Smooth muscle cell (in vitro differentiated cells): ENCODE data around the gene PGGHG. TPM values are rescaled to one million over a fixed set of nuclear protein-coding genes. Genes with fewer than 3 reads are reported as not detected.

ENCODE experiments used
- DNase-seq: peaks from one replicate; lab custom pipeline; 2025; ENCODE audit not compliant: unreplicated experiment; lab: John Stamatoyannopoulos, UW
- H2AFZ ChIP-seq: fragments of 200-600 bp; sonication (generic); 2 replicates; pipeline ENCODE4 v1.6.0; 2016; ENCODE audit warnings: antibody characterized with exemption, low read depth, mild to moderate bottlenecking
- H3F3A ChIP-seq: fragments of 200-600 bp; sonication (generic); 2 replicates; pipeline ENCODE4 v1.6.0; 2017; ENCODE audit warnings: antibody characterized with exemption, low read depth
- H3K27ac ChIP-seq: fragments of 200-600 bp; sonication (generic); 2 replicates; pipeline ENCODE4 v1.5.1; 2016; ENCODE audit warnings: low read depth, mild to moderate bottlenecking
- H3K27me3 ChIP-seq: fragments of 200-600 bp; sonication (generic); 2 replicates; pipeline ENCODE4 v1.6.1; 2016; ENCODE audit warnings: low read depth, mild to moderate bottlenecking
- H3K36me3 ChIP-seq: fragments of 200-600 bp; sonication (generic); 2 replicates; pipeline ENCODE4 v1.5.1; 2016; ENCODE audit warnings: low read depth
- H3K4me1 ChIP-seq: fragments of 200-600 bp; sonication (generic); 2 replicates; pipeline ENCODE4 v1.5.1; 2016; ENCODE audit warnings: low read depth
- H3K4me2 ChIP-seq: fragments of 200-600 bp; sonication (generic); 2 replicates; pipeline ENCODE4 v1.6.0; 2016; ENCODE audit warnings: mild to moderate bottlenecking
- H3K4me3 ChIP-seq: fragments of 200-600 bp; sonication (generic); 2 replicates; pipeline ENCODE4 v1.5.1; 2016; ENCODE audit warnings: mild to moderate bottlenecking
- H3K79me2 ChIP-seq: fragments of 200-600 bp; sonication (generic); 2 replicates; pipeline ENCODE4 v1.6.0; 2016; ENCODE audit warnings: low read depth, mild to moderate bottlenecking
- H3K9ac ChIP-seq: fragments of 200-600 bp; sonication (generic); 2 replicates; pipeline ENCODE4 v1.6.0; 2016; ENCODE audit warnings: low read depth
- H3K9me3 ChIP-seq: fragments of 200-600 bp; sonication (generic); replicated peaks from 2 replicates; pipeline ENCODE4 v1.5.1; 2016; ENCODE audit warnings: low read depth
- H4K20me1 ChIP-seq: fragments of 200-600 bp; sonication (generic); 2 replicates; pipeline ENCODE4 v1.6.0; 2016; ENCODE audit warnings: low read depth
- CTCF ChIP-seq: fragments of 200-600 bp; sonication (generic); IDR thresholded peaks from 2 replicates; pipeline ENCODE4 v1.5.1; 2017; ENCODE audit warnings: borderline replicate concordance, mild to moderate bottlenecking, antibody characterized with exemption; ENCODE audit not compliant: insufficient read depth, poor library complexity, severe bottlenecking
- WGBS: methylation state at CpG from one replicate; pipeline ENCODE4 v1.1.7; 2016; ENCODE audit warnings: low lambda C conversion rate; 5-methylcytosine and 5-hydroxymethylcytosine counted together
- polyA plus RNA-seq: library from polyadenylated mRNA; unstranded; fragments of >200 nt; fragmentation: Nextera tagmentation; extraction: Ambion mirVana; gene quantifications from 2 replicates; pipeline ENCODE4 v1.2.1, GENCODE V29; 2016
- total RNA-seq: library from RNA; depleted of rRNA; stranded (reverse); fragments of >200 nt; gene quantifications from 2 replicates; pipeline ENCODE4 v1.2.3, GENCODE V29; 2014

Gene PGGHG
- total and polyA plus RNA-seq, 2 experiments from 2014 or later, result 8.6 to 16.6 TPM

DNA sequence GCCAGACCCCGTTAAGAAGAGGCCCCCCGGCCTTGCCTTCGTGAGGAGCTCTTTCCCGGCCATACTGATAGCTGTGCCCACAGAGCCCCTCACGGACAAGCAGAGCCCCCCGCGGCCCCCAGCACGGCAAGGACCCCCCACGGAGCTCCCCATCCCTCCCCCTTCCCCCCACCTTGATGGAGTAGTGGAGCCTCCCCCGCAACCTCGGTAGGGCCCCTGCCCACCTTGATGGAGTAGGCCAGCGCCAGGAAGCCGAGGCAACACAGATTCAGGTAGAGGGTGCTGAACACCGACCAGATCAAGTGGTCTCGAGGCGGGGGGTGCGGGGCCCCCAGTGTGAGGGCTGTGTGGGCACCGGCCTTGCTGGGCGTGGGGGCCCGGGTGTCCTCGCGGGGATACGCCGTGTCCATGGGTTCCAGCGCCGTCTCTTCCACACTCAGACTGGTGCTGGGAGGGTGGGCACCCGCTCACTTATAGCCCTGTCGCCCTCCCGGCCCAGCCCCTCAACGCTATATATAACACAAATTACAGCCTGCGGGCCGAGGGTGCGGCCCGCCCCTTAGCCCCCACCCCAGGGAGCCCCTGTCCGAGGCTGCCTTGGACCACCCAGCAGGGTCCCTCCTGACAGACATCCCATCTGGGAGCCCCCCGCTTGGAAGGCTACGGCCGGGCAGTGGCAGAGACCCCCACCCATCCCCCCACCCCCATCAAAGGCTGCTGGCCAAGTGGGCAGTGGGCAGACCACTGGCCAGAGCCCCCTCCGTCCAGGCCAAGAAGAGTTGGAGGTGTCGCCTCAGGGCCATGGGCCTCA is 10.4 kb downstream of the PGGHG start, which contains the start of gene IFITM5:
IFITM5 (minus strand) TSS at position 446 of the 811 bp plus-strand sequence; CDS start at position 410, 36 bp downstream.
- no peak for TF ChIP-seq CTCF

DNA sequence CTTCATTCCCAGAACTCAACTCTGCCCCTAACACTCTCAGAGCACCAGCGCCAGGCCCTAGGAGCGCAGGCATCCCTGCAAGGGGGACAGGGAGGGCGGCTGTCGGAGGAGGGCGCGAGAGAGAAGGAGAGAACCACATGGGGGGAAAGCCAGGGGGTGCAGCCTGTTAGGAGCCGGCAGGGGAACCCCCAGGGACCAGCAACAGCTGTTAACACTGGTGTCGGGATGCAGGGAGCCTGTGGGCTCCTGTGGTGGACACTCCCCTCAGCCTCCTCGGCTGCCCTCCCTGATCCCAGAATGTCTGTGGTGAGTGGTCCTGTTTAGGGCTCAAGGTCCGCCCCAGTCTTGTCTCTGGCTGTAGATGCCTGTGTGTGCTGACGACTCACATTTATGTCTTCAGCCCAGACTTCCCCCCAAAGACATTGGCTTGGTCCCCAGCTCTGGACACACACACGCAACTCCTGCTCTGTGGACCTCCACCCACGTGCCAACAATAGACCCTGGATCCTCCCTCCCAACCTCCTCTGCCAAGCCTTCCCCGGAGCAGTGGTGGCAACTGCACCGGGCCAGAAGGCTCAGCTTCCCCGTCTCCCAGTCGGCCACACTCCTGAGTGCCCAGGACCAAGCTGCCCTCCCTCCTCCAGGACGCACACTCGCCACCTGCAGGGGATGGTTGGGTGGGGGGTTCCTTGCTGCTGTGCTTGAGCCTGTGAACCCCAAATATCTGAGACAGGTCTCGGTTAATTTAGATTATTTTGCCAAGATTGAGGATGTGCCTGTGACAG is 11.2 kb downstream of the PGGHG start:
- Histone ChIP-seq H3K4me3 (no peak overlapping the region), H3K36me3 (no peaks in the 10 kb centered on the region), H3K9me3 (no peaks in the 10 kb centered on the region), H4K20me1 (no peaks in the 10 kb centered on the region), H3K27ac (no peak overlapping the region), H2AFZ (no peak overlapping the region), H3K27me3 (no peaks in the 10 kb centered on the region), H3K4me1 (peaks cover 2% of the 10 kb centered on the region), H3F3A (no peaks in the 10 kb centered on the region), H3K9ac (no peak overlapping the region), H3K79me2 (no peaks in the 10 kb centered on the region), H3K4me2 (no peak overlapping the region)
- TF ChIP-seq CTCF, result no peak
- DNase-seq, result no peak
- WGBS, result 65% methylated on average over 20 of the region's 20 CpGs

More for the DNA sequence above, 10.4 kb downstream of the PGGHG start, which contains the start of gene IFITM5:
- Histone ChIP-seq H3K36me3 (no peaks in the 10 kb centered on the region), H3K27me3 (no peaks in the 10 kb centered on the region), H3K4me2 (no peak within 1 kb of the TSS), H3F3A (no peaks in the 10 kb centered on the region), H3K27ac (no peak within 1 kb of the TSS), H3K4me3 (no peak within 1 kb of the TSS), H3K9ac (no peak within 1 kb of the TSS), H2AFZ (no peak within 1 kb of the TSS), H3K79me2 (no peaks in the 10 kb centered on the region), H3K4me1 (no peaks in the 10 kb centered on the region), H3K9me3 (no peaks in the 10 kb centered on the region), H4K20me1 (no peaks in the 10 kb centered on the region)
- WGBS, result 91% methylated on average over 33 of the region's 40 CpGs
- no peak for DNase-seq

- H4K20me1 ChIP-seq, result no peaks in the 10 kb centered on the region
- no peaks in the 10 kb centered on the region for H3K79me2 ChIP-seq
- H3K27me3 ChIP-seq, result no peaks in the 10 kb centered on the region
- H3F3A ChIP-seq, result no peaks in the 10 kb centered on the region
- no peaks in the 10 kb centered on the region for H3K9me3 ChIP-seq
- no peak overlapping the region for H3K9ac ChIP-seq
- no peak overlapping the region for H2AFZ ChIP-seq
- H3K4me3 ChIP-seq, result no peak overlapping the region
- DNase-seq, result no peak
- no peak overlapping the region for H3K4me2 ChIP-seq
- H3K4me1 ChIP-seq, result peaks cover 13% of the 10 kb centered on the region
- no peaks in the 10 kb centered on the region for H3K36me3 ChIP-seq
- 100% methylated on average over 8 of the region's 12 CpGs for WGBS
- no peak for TF ChIP-seq CTCF
- H3K27ac ChIP-seq, result no peak overlapping the region
These were observed 14.4 kb downstream of the PGGHG start for GRCh38 chr11:303363-303762.
